Stimulated activated CD4-positive, alpha-beta T cell treated with anti-CD3 and anti-CD28 coated beads, Interleukin-12 subunit alpha, Interleukin-12 subunit beta, amount 100 ng/mL, for 4 hours (primary cell): Measurements from ENCODE around the gene CYP2C9.
"Not testable (repeated sequence)": the region's sequence is repeated elsewhere in the genome, so short reads cannot be mapped to it uniquely, and the experiment has no call there.

Experiments used
- DNase-seq: peaks from one replicate; pipeline ENCODE4 v3.0.0-alpha.2; 2020

The CYP2C9 gene

DNA sequence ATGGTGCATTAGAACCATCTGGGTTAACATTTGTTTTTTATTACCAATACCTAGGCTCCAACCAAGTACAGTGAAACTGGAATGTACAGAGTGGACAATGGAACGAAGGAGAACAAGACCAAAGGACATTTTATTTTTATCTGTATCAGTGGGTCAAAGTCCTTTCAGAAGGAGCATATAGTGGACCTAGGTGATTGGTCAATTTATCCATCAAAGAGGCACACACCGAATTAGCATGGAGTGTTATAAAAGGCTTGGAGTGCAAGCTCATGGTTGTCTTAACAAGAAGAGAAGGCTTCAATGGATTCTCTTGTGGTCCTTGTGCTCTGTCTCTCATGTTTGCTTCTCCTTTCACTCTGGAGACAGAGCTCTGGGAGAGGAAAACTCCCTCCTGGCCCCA is at the start of gene CYP2C9:
Gene CYP2C9, plus strand, starts transcription at position 276 of the 400 bp plus-strand sequence. Its CDS starts 25 bp downstream, at position 301.
- DNase-seq = no peak

DNA sequence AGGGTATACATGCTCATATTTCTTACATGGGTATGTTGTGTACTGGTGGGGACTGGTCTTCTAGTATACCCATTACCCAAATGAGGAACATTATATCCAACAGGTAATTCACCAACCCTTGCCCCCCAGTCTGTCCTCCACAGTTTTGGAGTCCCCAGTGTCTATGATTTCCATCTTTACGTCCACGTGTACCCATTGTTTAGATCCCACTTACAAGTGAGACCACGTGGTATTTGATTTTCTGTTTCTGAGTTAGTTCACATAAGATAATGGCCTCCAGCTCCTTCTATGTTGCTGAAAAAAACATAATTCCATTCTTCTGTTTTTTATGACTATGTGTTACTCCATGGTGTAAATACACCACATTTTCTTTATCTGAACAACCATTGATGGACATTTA is 49.3 kb upstream of the CYP2C9 start:
- no peak for DNase-seq

DNA sequence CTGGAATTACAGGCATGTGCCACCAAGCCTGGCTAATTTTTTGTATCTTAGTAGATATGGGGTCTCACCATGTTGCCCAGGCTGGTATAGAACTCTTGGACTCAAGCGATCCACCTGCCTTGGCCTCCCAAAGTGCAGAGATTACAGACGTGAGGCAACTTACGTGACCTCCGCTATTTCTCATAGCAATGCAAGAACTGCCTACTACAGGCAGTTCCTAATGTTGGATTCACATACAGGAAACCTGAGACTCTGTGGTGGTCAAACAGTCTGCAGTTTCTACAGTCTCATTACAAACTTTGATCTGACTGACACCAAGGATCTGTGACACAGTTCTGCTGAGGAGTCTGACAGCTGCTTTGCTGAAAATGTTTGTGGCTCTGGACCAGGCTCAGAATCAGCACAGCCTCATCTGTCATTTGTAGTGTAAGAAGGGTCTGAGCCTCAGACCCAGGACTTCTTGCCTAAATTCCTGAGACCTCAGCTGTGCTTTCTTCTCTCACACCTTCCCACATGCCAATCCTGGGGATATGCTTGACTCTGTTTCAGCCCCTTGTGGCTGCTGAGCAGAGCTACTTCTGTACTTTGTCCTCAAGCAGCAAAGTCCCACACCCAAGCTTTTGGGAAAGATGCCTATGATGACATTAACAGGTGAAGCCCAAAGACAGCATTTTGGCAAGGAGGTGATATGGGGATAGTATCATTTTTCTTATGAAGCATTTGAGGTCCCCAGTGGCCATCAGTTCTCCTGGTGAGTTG is 48.0 kb upstream of the CYP2C9 start:
- DNase-seq = no peak

DNA sequence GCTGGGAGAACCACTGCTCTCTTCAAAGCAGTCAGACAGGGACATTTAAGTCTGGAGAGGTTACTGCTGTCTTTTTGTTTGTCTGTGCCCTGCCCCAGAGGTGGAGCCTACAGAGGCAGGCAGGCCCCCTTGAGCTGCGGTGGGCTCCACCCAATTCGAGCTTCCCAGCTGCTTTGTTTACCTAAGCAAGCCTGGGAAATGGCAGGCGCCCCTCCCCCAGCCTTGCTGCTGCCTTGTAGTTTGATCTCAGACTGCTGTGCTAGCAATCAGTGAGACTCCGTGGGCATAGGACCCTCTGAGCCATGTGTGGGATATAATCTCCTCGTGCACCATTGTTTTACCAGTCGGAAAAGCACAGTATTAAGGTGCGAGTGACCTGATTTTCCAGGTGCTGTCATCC is 40.0 kb upstream of the CYP2C9 start:
- not testable (repeated sequence) for DNase-seq

DNA sequence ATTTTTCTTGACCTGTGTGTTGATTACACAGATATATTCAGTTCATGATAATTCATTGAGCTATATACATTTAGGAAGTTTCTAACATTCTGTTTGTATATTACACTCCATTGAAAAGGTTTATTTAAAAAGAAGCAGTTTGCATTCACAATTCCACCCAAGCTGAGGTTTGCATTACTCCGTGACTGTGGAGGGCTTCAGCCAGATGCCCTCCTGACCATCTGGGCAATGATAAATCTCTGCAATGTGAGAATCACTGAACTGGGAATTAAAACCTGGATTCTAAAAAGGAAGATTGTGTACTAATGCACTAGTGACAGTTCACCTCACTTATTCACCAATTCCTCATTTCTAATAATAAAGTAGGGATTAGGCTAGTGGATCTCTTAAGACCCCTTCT is 36.4 kb upstream of the CYP2C9 start:
- DNase-seq = no peak

DNA sequence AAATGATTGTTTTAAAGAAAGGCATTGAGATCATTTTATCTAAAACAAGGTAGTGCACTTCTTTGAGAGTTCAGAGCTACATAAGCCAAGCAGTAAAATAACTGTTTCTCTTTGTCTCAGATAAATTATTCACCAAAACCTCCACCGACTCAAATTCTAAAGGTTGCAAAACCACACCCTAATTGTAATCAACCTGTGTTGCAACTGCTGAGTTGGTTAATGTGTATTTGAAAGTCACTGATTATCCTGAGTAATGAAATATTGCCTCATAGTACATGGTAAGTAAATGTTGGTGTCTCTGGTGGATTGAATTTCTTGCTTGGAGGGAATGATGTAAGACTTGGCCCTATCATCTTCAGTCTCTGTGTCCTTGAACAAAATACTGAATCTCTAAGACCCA is 35.9 kb upstream of the CYP2C9 start:
- no peak for DNase-seq

DNA sequence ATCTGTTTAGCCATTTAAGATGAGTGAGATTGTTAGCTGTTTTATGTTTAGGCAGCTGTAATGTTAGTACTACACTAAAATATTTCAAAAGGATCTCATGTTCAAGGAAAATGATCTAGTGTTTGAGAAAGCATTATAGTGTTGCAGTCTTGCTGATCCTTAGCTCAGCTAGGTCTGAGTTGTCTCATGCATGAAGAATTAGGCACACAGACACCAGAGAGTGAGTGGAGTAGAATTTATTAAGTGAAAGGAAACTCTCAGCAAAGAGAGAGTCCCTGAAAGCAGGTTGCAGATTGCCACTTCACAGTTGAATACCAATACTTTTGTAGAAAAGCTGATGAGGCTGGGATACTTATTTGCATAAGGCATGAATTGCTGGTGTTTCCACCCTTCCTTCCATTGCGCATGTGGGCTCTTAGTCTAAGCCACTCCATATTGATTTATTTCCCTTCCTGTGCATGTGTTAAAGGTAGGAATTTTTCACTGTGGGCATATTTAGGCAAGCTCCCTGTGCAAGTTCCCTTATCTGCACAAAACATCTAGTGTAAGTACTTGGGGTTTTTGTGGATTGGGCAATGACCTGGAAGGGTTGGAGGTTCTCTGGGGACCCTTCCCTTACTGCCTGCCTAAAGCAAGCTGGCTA is 33.8 kb upstream of the CYP2C9 start:
- not testable (repeated sequence) for DNase-seq

DNA sequence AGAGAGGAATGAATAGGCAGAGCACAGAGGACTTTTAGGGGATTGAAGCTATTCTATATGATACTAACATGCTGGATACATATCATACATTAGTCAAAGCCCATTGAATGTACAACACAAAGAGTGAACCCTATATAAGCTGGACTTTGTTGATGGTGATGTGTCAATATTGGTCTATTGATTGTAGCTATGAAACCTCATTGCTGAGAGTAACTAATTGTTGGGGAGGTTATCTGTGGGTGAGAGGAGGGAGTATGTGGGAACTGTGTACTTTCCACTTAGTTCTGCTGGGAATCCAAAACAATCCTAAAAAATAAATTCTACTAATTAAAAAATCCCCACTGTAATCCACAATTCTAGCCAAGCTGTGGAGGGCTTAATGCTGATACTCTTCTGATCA is 22.0 kb upstream of the CYP2C9 start:
- no peak for DNase-seq

DNA sequence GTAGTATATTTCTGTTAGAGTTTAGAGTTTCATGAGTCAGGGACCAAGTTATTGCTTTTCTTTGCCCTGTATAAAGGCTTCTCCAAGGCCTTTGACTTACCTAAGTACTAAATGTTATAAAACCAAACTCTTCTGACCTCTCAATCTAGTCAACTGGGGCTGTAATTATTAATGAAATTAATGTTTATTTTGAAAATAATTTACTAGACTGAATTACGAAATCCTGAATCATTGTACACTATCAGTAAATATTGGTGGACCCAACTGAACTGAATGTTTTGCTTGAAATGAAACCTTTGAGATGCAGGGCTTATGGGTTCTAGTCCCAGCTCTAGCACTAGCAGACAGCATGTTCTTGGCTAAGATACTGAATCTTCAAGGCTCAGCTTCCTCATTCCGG is 1.7 kb upstream of the CYP2C9 start:
- DNase-seq = no peak

DNA sequence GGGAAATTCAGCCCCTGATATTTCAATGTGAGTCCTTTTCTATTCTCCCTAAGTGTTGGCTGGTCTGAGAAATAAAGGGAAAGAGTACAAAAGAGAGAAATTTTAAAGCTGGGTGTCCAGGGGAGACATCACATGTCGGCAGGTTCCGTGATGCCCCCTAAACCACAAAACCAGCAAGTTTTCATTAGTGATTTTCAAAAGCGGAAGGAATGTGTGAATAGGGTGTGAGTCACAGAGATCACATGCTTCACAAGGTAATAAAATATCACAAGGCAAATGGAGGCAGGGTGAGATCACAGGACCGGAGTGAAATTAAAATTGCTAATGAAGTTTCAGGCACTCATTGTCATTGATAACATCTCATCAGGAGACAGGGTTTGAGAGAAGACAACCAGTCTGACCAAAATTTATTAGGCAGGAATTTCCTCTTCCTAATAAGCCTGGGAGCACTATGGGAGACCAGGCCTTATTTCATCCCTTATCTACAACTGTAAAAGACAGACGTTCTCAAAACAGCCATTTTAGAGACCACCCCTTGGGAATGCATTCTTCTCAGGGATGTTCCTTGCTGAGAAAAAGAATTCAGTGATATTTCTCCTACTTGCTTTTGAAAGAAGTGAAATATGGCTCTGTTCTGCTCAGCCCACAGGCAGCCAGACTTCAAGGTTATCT is 5.1 kb downstream of the CYP2C9 start:
- not testable (repeated sequence) for DNase-seq

DNA sequence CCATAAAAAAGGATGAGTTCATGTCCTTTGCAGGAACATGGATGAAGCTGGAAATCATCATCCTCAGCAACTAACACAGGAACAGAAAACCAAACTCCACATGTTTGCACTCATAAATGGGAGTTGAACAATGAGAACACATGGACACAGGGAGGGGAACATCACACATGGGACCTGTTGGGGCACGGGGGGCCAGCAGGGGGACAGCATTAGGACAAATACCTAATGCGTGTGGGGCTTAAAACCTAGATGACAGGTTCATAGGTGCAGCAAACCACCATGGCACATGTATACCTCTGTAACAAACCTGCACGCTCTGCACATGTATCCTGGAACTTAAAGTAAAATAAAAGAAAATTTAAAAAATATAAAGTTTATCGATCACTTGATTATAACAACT is 7.7 kb downstream of the CYP2C9 start:
- not testable (repeated sequence) for DNase-seq

DNA sequence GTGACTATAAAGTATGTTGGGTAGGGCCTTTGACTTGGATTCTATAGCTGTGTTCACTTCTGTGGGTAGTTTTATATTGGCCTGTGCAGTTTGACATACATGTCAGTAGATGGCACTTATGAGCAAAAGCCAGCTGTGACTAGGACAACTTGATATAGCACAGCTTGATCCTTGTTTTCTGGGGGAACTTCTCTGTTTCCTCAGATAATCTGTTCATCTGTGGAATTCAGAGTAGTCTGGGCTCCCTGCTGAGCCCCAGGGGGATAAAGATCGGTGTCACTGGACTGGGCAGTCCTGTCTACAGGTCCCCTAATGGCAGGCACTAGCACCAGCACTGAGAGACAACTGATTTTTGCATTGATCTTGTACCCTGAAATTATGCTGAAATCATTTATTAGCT is 25.4 kb downstream of the CYP2C9 start:
- no peak for DNase-seq

DNA sequence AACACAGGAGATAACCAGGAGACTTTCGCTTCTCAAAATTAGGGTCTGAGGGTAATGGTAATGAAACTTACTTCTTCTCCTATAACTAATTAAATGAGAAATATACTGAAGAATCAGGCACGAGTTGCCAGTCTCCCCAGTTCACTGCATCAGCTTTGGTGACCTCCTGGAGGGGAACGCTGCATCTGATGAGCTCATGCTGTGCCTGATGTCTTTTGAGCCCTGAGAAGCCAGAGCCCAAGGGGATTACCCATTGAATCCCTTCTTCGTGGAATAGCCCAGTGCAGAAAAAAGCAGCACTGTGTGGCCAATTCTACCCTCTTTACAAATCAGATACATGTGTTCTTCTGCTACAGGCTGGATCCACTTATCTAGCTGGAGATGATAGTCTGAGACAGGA is 45.1 kb downstream of the CYP2C9 start:
- DNase-seq = no peak

DNA sequence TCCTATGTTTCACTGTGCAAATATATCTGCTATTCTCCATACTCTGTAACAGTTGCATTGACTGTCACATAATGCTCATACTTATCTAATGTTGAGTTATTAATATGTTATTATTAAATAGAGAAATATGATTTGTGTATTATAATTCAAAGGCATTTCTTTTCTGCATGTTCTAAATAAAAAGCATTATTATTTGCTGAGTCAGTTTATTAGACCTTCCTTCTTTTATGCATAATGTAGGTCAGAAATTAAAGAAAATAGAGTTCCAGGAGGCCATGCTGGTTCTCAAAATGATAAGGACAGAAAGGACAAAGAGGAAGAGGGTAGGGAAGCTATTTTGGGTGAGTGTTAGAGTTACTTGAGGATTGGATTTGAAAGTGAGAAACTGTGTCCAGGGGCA is 50.7 kb downstream of the CYP2C9 start:
- no peak for DNase-seq

DNA sequence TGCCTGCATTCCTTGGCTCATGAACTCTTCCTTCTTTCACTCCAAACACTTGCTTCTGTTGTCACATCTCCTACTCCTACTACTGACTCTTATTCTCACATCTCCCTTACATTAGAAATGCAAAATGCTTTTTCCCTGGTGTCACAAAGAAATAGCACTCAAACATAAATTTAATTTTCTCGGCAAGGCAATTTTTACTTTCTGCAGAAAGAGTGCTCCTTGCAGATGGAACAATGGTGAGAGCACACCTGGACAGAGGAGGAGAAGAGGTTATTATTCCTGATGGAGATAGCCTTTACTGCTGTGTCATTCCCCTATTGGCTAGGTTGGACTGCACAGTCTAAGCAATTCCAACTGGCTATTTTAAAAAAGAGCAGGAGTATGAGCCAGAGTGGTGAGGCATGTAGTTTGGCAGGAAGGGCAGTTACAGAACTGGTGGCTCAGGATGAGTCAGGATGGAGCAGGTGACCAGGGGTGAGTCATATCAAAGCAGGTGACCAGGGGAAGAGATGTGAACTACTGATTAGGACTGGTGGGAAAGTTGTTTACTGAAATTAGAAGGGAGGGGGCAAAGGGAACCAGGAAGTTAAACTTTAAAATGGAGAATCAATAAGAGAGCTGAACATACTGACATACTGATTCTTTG is 52.9 kb downstream of the CYP2C9 start:
- DNase-seq = no peak

DNA sequence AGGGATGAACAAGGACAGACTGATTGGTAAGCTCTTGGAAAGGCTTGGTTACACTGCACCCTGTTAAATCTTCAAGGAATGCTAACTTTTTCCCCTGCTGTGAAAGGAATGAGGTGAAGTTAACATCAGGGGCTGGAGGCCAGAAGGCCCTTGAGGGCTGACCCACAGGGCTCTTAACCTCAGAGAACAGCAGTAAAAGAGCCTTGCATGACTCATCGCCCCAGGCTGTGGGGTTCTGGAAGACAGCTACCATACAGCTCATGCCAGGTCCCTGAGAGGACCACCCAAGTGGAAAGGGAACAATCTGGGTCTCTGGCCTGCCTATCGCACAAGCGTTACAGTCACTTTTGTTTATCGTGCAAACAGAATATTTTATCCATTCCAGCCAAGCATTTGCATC is 54.4 kb downstream of the CYP2C9 start:
- DNase-seq = no peak

DNA sequence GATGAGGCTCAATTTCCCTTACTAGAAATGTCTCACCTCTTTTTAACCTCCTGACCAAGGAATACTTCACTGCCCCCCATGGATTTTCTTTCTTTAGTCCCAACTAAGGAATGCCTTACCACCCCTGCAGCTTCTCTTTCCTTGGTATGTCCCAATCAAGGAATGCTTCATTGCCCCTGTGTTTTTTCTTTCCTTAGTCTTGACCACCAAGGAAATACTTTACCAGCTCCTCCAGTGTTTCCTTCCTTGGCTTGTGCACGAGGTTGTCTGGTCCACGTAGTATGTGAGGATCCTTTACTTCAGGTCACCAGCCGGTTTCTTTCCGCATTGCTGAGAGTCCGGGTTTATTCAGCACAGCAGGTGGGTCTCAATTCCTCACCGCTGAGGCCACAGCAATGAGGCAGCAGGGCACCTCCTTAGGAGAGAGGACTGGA is 59.3 kb downstream of the CYP2C9 start:
- no peak for DNase-seq

DNA sequence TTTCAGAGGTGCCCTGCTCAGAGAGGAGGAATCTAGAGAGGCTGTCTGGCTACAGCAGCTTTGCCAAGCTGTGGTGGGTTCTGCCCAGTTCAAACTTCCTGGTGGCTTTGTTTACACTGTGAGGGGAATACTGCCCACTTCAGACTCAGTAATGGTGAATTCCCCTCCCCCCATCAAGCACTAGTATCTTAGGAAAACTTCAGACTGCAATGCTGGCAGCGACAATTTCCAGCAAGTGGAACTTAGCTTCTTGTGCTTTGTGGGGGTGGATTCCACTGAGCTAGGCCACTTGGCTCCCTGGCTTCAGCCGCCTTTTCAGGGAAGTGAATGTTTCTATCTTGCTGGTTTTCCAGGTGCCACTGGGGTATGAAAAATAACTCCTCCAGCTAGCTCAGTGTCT is 88.0 kb downstream of the CYP2C9 start:
- DNase-seq = no peak

DNA sequence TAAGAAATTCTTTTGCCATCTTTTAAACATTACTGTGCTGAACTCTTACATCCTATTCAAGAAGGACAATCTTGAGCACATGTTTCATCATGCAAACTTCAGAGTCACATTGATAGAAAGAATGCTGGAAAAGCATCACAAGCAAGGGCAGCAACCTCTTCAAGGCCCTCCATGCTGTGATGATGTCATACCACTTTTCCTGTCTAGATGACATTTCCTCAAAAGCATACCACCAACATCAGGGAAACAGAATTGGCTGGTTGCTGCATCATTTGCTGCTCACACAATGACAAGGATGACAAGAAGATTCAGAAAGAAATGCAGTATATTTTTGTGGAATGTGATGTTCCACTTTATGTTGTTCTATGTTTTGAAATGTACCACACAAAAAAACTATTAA is 93.2 kb downstream of the CYP2C9 start:
- DNase-seq = no peak

DNA sequence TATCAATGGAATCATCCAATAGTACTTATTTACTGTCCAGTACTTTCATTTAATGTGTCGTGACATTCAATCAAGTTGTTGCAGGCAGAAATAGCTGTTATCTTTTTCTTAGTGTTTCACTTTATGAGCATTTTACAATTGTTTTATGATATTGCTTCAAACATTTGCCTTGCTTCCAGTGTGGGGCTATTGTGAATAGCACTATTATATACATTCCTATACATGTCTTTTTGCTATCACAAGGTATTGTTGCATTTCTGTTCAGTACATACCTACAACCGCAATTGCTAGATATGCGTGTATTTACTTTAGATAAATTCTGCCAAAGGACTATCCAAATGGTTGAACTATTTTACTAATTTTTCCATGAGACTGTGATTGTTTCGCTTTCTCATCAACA is 95.9 kb downstream of the CYP2C9 start:
- no peak for DNase-seq

DNA sequence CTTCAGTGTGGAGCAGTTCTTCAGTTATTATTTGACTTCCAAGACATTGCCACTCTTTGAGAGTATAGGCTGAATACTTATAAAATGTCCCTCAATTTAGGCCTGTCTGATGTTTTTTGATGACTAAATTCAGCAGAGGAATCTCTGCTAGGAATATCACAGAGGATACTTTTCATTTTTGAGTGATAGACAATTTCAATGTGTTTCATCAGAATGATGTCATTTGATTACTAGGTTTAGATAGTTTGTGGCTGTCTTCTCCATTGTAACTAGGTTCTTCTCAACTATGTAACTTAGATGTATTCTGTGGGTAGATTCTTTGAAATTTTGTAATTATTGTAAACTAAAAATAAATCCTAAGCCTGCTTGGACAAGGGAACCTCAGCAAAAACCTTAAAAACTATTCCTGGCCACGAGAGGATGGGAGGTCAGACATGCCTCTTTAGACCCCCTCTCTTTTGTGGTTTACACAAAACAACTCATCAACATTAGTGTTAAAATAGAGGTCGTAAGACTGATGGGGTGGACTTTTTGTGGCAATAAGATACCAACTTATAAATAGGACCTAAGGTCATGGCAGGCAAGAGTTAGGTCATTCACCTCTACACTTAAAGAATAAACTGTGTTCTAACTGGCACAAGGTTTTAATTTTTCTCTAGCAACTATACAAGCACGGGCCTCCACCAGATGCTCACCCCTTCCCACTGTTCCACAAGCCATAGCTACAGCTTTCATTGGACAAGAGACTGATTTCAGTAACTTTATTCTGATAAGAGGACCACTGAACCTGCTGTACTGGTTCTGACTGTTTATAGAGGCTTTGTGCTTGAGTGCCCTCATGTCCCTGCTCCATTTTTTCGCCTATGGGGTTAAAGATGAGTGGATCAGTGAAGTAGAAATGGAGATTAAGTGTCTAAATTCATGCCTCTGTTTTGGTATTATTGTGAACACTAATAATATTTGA is 97.2 kb downstream of the CYP2C9 start:
- DNase-seq = no peak

DNA sequence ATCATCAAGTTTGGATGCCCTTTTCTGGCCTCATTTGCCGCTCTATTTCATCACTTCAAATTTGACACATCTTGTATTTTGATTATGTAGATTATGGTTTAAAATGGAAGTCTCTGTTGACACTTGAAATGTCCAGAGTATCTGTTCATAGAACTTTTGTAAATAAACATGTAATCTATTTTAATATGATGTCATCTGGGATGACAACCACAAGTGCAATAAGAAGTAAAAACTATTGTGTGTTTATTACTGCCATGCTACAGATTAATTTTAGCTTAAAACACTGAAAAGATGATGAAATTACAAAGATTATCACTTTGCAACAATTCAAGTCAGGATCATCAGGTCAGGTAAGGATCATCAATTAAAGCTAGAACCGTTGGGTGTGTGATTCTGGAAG is 100.8 kb downstream of the CYP2C9 start:
- no peak for DNase-seq
